Peyer's patch (tissue), 4 donors: ENCODE data around the gene UACA. TPM values are rescaled to one million over a fixed set of nuclear protein-coding genes. Genes with fewer than 3 reads are reported as not detected.

Experiments used
- DNase-seq, 3 donors: peaks; one replicate each; pipeline ENCODE4 v3.0.0-alpha.2; 2017 to 2019
- H3K27ac ChIP-seq, 4 donors: fragments of 200-600 bp; sonication (generic); one replicate each; pipeline ENCODE4 v1.5.1; 2016 to 2019
- H3K27me3 ChIP-seq, 2 donors: fragments of 200-600 bp; sonication (generic); one replicate each; pipeline ENCODE4 v1.5.1; 2019
- H3K36me3 ChIP-seq, 3 donors: fragments of 200-600 bp; sonication (generic); one replicate each; pipeline ENCODE4 v1.5.1; 2016 to 2019
- H3K4me1 ChIP-seq, 4 donors: fragments of 200-600 bp; sonication (generic); one replicate each; pipeline ENCODE4 v1.5.1; 2016 to 2019
- H3K4me3 ChIP-seq, 4 donors: fragments of 200-600 bp; sonication (generic); 1 replicate in 3 of 4; 2 replicates in 1 of 4; pipeline ENCODE4 v1.5.1; 2016 to 2019; ENCODE audit warnings: mild to moderate bottlenecking in 1 of 4
- H3K9me3 ChIP-seq, 4 donors: fragments of 200-600 bp; sonication (generic); one replicate each; pipeline ENCODE4 v1.5.1; 2016 to 2019; ENCODE audit warnings: mild to moderate bottlenecking in 1 of 4
- POLR2A ChIP-seq, 2 donors: fragments of 450-650 bp; IDR thresholded peaks; one replicate each; pipeline ENCODE4 v1.5.1; 2017; ENCODE audit warnings: antibody characterized with exemption in 2 of 2, mild to moderate bottlenecking in 2 of 2, moderate library complexity in 2 of 2
- total RNA-seq, 4 donors: library from RNA; depleted of rRNA; stranded (reverse); fragments of >200 nt; gene quantifications; one replicate each; pipeline ENCODE4 v1.1.0, GENCODE V29; 2016
- TF ChIP-seq, protein P1 (sequence below), 6 experiments: fragments of 450-650 bp in 4 of 6; fragments of 200-600 bp in 2 of 6; sonication (generic) in 1 of 6; IDR thresholded peaks; one replicate each; pipeline ENCODE4 v1.5.1; 2017 to 2019; ENCODE audit warnings: antibody characterized with exemption in 6 of 6, mild to moderate bottlenecking in 3 of 6, moderate library complexity in 1 of 6

The UACA gene
- total RNA-seq, 4 donors from 2014 or later, result 41.8 to 59.1 (median 46.9) TPM

DNA sequence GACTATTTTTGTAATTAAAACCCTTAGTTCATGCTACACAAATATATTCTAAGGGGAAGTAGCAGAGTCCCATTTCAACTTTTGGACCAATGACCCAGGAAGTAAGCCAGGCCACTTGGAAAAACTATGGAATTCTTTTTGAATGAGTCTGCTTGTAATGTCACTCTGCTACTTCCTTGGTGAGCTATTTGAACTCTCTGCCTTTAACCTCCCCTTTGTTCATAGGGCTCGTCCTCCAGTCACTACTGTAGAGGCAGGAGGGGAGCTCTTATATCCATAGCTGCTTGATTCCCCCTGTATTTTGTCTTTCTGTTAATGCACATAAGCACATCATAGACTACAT is 119.6 kb downstream of the UACA start:
- Histone ChIP-seq H3K4me1 (peaks cover 0 to 3% (median 0%) of the 10 kb centered on the region in 4 donors), H3K4me3 (no peak overlapping the region), H3K36me3 (no peaks in the 10 kb centered on the region), H3K27me3 (no peaks in the 10 kb centered on the region), H3K27ac (no peak overlapping the region), H3K9me3 (no peaks in the 10 kb centered on the region)
- no peak for DNase-seq
- TF ChIP-seq, protein P1, sequence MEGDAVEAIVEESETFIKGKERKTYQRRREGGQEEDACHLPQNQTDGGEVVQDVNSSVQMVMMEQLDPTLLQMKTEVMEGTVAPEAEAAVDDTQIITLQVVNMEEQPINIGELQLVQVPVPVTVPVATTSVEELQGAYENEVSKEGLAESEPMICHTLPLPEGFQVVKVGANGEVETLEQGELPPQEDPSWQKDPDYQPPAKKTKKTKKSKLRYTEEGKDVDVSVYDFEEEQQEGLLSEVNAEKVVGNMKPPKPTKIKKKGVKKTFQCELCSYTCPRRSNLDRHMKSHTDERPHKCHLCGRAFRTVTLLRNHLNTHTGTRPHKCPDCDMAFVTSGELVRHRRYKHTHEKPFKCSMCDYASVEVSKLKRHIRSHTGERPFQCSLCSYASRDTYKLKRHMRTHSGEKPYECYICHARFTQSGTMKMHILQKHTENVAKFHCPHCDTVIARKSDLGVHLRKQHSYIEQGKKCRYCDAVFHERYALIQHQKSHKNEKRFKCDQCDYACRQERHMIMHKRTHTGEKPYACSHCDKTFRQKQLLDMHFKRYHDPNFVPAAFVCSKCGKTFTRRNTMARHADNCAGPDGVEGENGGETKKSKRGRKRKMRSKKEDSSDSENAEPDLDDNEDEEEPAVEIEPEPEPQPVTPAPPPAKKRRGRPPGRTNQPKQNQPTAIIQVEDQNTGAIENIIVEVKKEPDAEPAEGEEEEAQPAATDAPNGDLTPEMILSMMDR (IDR thresholded peaks at IDR 0.05), result no peak
- TF ChIP-seq POLR2A (IDR thresholded peaks at IDR 0.05), result no peak

DNA sequence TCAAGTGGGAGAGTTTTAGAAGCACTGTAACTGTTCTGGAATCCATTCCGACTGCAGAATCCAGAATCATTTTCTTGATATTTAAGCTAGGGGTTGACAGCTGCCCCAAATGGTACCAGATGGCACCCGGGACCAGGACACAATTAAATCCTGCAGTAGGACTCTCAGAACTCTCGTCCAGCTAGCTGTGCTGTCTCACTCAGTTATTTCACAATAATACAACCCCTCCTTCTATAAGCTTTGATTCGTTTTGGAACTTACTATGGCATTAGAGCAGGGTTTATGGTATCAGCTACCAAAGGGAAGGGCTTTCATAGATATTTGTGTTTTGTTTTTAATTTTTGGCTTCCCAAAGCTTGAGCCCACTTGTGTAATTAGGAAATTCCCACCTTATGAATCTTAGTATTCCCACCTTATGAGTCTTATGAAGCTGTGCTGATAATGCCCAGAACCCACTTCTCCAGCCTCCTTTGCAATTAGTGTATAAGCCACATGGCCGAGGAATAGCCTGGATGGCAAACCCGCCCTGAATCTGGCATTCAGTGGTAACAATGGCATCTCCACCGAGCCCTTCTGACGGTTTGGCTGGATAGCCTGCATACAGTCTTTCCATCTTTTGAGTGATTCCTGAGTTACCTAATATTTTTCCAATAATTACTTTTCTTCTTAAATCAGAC is 120.1 kb downstream of the UACA start:
- Histone ChIP-seq H3K36me3 (no peaks in the 10 kb centered on the region), H3K9me3 (no peaks in the 10 kb centered on the region), H3K27ac (no peak overlapping the region), H3K4me3 (no peak overlapping the region), H3K27me3 (no peaks in the 10 kb centered on the region), H3K4me1 (peaks cover 0 to 3% (median 0%) of the 10 kb centered on the region in 4 donors)
- TF ChIP-seq, protein P1 (IDR thresholded peaks at IDR 0.05), result no peak
- no peak for TF ChIP-seq POLR2A (IDR thresholded peaks at IDR 0.05)
- DNase-seq, result no peak

DNA sequence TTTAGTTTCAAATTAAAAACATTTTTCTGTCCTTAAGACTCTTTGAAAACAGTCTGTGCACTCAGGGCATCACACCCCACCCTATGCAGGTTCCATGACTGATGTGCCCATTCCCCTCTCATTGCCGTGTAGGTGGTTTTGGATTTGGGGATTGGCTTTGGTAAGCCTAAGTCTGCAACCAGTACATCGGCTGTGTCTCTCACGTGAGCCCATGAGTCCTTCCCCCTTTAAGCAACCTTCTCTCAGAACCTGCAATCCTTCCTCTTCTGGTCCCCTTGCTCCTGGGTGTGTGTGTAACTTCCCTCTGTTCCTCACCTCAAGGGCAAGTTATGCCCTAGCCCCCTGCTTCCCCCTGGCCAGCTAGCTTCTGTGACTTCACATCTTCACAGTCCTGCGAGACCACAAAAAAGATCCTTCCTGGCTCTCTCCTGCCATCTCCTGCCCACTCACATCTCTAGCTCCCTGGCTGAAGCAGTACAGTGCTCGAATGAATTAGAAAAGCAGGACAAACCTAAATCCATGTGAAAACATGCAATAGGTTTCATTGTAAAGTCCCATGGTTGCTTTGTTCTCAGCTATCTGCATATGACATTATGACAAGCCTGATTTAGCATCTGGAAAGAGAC is 126.7 kb downstream of the UACA start:
- Histone ChIP-seq H3K4me1 (peaks cover 0 to 5% (median 0%) of the 10 kb centered on the region in 4 donors), H3K36me3 (no peaks in the 10 kb centered on the region), H3K27ac (no peak overlapping the region), H3K4me3 (no peak overlapping the region), H3K9me3 (no peaks in the 10 kb centered on the region), H3K27me3 (no peaks in the 10 kb centered on the region)
- TF ChIP-seq POLR2A (IDR thresholded peaks at IDR 0.05), result no peak
- TF ChIP-seq, protein P1 (IDR thresholded peaks at IDR 0.05), result no peak
- no peak for DNase-seq

DNA sequence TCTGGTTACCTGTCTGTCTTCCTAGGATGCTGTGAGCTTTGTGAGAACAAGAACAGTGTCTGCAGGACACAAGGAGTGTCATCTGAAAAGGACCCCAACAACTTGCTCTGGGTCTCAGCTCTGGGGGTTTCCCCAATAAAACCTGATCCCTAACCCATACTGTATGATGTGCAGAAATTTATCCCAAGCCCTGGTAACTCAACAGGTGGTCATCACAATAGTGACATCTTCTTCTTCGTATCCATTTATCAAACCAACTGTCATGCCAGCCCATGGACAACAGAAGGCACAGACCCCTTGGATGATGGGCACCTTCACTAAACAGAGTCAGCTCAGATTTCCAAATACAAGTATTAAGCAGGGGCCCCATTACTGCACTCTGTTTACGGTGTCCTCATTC is 127.5 kb downstream of the UACA start:
- TF ChIP-seq, protein P1 (IDR thresholded peaks at IDR 0.05), result no peak
- no peak for TF ChIP-seq POLR2A (IDR thresholded peaks at IDR 0.05)
- no peaks in the 10 kb centered on the region for H3K27me3 ChIP-seq
- H3K27ac ChIP-seq, result no peak overlapping the region

DNA sequence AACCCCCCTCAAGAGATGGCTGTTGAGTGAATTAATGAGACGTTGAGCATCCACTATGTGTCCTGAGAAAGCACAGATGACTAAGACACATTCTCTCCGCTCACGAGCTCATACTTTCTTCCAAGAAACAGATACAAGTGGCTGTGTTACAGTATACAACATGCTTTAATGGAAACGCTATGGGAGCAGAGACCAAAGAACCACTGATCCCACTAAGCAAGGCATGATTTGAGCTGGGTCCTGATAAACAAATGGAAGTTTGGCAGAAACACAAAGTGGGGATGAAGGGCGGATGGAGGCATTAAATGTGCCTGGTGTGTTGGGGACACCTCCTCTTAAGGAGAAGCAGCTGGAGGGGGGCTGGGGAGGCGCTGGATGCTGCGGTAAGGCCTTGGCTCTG is 129.4 kb downstream of the UACA start:
- H3K27ac ChIP-seq, result no peak overlapping the region
- TF ChIP-seq POLR2A (IDR thresholded peaks at IDR 0.05), result no peak
- TF ChIP-seq, protein P1 (IDR thresholded peaks at IDR 0.05), result no peak
- DNase-seq, result no peak
- H3K4me3 ChIP-seq, result no peak overlapping the region
- no peaks in the 10 kb centered on the region for H3K36me3 ChIP-seq
- H3K27me3 ChIP-seq, result no peaks in the 10 kb centered on the region
- H3K4me1 ChIP-seq, result peaks cover 0 to 5% (median 0%) of the 10 kb centered on the region in 4 donors
- H3K9me3 ChIP-seq, result no peaks in the 10 kb centered on the region

More for the DNA sequence above, 127.5 kb downstream of the UACA start:
- peaks cover 0 to 5% (median 0%) of the 10 kb centered on the region in 4 donors for H3K4me1 ChIP-seq
- no peak for DNase-seq
- no peak overlapping the region for H3K4me3 ChIP-seq
- no peaks in the 10 kb centered on the region for H3K9me3 ChIP-seq
- no peaks in the 10 kb centered on the region for H3K36me3 ChIP-seq
